Naive thymus-derived CD4-positive, alpha-beta T cell (primary cell): ENCODE measurements around the gene JAK2. TPM values are rescaled to one million over a fixed set of nuclear protein-coding genes. Genes with fewer than 3 reads are reported as not detected.
"Not testable (repeated sequence)": the region's sequence is repeated elsewhere in the genome, so short reads cannot be mapped to it uniquely, and the experiment has no call there.

Experiments
- ATAC-seq: fragments of 150-1000 bp; cut with Tn5 transposase; 2 replicates; pipeline ENCODE4 v1.10.0; 2021; ENCODE audit warnings: mild to moderate bottlenecking, moderate library complexity
- CTCF ChIA-PET: fragments of 350-600 bp; sonication (Branson Sonifier 250); formaldehyde crosslinking; loops from one replicate; lab custom pipeline; 2021; ENCODE audit warnings: antibody characterized with exemption; lab: Charles Lee
- POLR2A ChIA-PET: fragments of 350-600 bp; sonication (Branson Sonifier 250); formaldehyde crosslinking; loops from one replicate; lab custom pipeline; 2021; ENCODE audit warnings: antibody characterized with exemption, inconsistent platforms; lab: Charles Lee
- DNase-seq, 9 donors: peaks; one replicate each; pipeline versions ENCODE4 v3.0.0 to v3.0.0-alpha.2; 2020 to 2022; ENCODE audit warnings: mixed read lengths in 1 of 9
- H3K27ac ChIP-seq: one replicate; pipeline ENCODE4 v1.7.0; 2013; ENCODE audit warnings: mild to moderate bottlenecking, low read depth, low read length, moderate library complexity
- H3K27me3 ChIP-seq, 2 donors: one replicate each; pipeline ENCODE4 v1.7.0; 2013; ENCODE audit warnings: low read length in 2 of 2, mild to moderate bottlenecking in 2 of 2, moderate library complexity in 2 of 2; ENCODE audit not compliant: control insufficient read depth in 2 of 2, insufficient read depth in 2 of 2
- H3K36me3 ChIP-seq, 3 experiments: 1 replicate in 2 of 3; 2 replicates in 1 of 3; pipeline ENCODE4 v1.7.0; 2013; ENCODE audit warnings: low read length in 3 of 3, mild to moderate bottlenecking in 3 of 3, moderate library complexity in 1 of 3; ENCODE audit not compliant: insufficient read depth in 3 of 3, control insufficient read depth in 2 of 3
- H3K4me1 ChIP-seq, 2 donors: one replicate each; pipeline ENCODE4 v1.7.0; 2013; ENCODE audit warnings: low read length in 2 of 2, mild to moderate bottlenecking in 2 of 2, moderate library complexity in 1 of 2; ENCODE audit not compliant: control insufficient read depth in 2 of 2, insufficient read depth in 2 of 2
- H3K4me3 ChIP-seq: 2 replicates; pipeline ENCODE4 v1.7.0; 2013; ENCODE audit warnings: mild to moderate bottlenecking, low read length
- H3K9me3 ChIP-seq, 3 experiments: 1 replicate in 2 of 3; 2 replicates in 1 of 3; pipeline ENCODE4 v1.7.0; 2013; ENCODE audit warnings: low read length in 3 of 3; ENCODE audit not compliant: control insufficient read depth in 2 of 3
- H3K27ac Mint-ChIP-seq, 9 donors: one replicate each; pipeline ENCODE4 v1.8.0; 2020 to 2022; ENCODE audit warnings: mixed read lengths in 9 of 9, mild to moderate bottlenecking in 8 of 9, moderate library complexity in 5 of 9, inconsistent platforms in 2 of 9
- H3K27me3 Mint-ChIP-seq, 5 donors: one replicate each; pipeline ENCODE4 v1.8.0; 2021 to 2022; ENCODE audit warnings: mixed read lengths in 5 of 5, mild to moderate bottlenecking in 1 of 5
- H3K36me3 Mint-ChIP-seq, 5 donors: one replicate each; pipeline ENCODE4 v1.8.0; 2020 to 2022; ENCODE audit warnings: mixed read lengths in 5 of 5, mild to moderate bottlenecking in 3 of 5, inconsistent platforms in 1 of 5
- H3K4me1 Mint-ChIP-seq, 7 donors: one replicate each; pipeline ENCODE4 v1.8.0; 2020 to 2022; ENCODE audit warnings: mixed read lengths in 7 of 7, mild to moderate bottlenecking in 3 of 7, inconsistent platforms in 1 of 7
- H3K4me3 Mint-ChIP-seq, 10 donors: one replicate each; pipeline ENCODE4 v1.8.0; 2020 to 2022; ENCODE audit warnings: mild to moderate bottlenecking in 10 of 10, mixed read lengths in 10 of 10, moderate library complexity in 6 of 10, inconsistent platforms in 2 of 10
- H3K9me3 Mint-ChIP-seq, 11 donors: one replicate each; pipeline ENCODE4 v1.8.0; 2020 to 2022; ENCODE audit warnings: mixed read lengths in 11 of 11, mild to moderate bottlenecking in 4 of 11, inconsistent platforms in 1 of 11, moderate library complexity in 1 of 11
- intact Hi-C, 2 donors: fragments of 100-400 bp; cut with micrococcal nuclease; formaldehyde crosslinking; loops; one replicate each; pipeline ENCODE4 v1.15.1; 2023
- polyA plus RNA-seq, 2 donors: library from polyadenylated mRNA; unstranded; fragments of 300-500 nt; fragmentation: Illumina TruSeq; gene quantifications; one replicate each; pipeline ENCODE4 v1.2.3, GENCODE V29; 2021
- total RNA-seq, 6 experiments: library from RNA in 5 of 6; stranded (reverse) in 5 of 6; gene quantifications; 1 replicate in 5 of 6; 2 replicates in 1 of 6; pipeline ENCODE4 v1.2.3 and lab custom pipeline; 2021 to 2026

Gene JAK2
- total and polyA plus RNA-seq, 7 experiments from 2014 or later: 3.5 to 76.0 (median 12.5) TPM

- POLR2A ChIA-PET: no interaction called here
- Histone ChIP-seq H3K27me3 (no peaks in the 10 kb centered on the region), H3K4me1 (no peaks in the 10 kb centered on the region), H3K27ac (no peak overlapping the region), H3K9me3 (no peaks in the 10 kb centered on the region), H3K4me3 (no peak overlapping the region), H3K36me3 (no peaks in the 10 kb centered on the region)
- H3K36me3 Mint-ChIP-seq: peaks cover 4 to 53% (median 40%) of the 10 kb centered on the region in 5 donors
- H3K9me3 Mint-ChIP-seq: peaks cover 0 to 23% (median 12%) of the 10 kb centered on the region in 11 donors
- intact Hi-C loops: no loop called here
- ATAC-seq (no peak), DNase-seq (no peak)
- H3K4me3 Mint-ChIP-seq: no peak overlapping the region
- CTCF ChIA-PET: no interaction called here
- H3K27me3 Mint-ChIP-seq: no peaks in the 10 kb centered on the region
- H3K27ac Mint-ChIP-seq: peak overlapping the region in 1 of 9 donors; percentile 8
- H3K4me1 Mint-ChIP-seq: peaks cover 16 to 53% (median 29%) of the 10 kb centered on the region in 7 donors
Measured at GRCh38 chr9:5008202-5008601, 23.1 kb downstream of the JAK2 start.

GRCh38 chr9:5013374-5013773 is 28.3 kb downstream of the JAK2 start:
- no peak overlapping the region for H3K27ac ChIP-seq
- no peak overlapping the region for H3K4me3 Mint-ChIP-seq
- H3K27ac Mint-ChIP-seq: no peak overlapping the region
- H3K9me3 ChIP-seq: peaks cover 0 to 4% (median 3%) of the 10 kb centered on the region in 3 experiments
- CTCF ChIA-PET: no interaction called here
- no peaks in the 10 kb centered on the region for H3K27me3 Mint-ChIP-seq
- intact Hi-C loops: no loop called here
- no peaks in the 10 kb centered on the region for H3K4me1 ChIP-seq
- no peaks in the 10 kb centered on the region for H3K36me3 ChIP-seq
- H3K9me3 Mint-ChIP-seq: peaks cover 5 to 26% (median 12%) of the 10 kb centered on the region in 11 donors
- DNase-seq (no peak), ATAC-seq (no peak)
- POLR2A ChIA-PET: no interaction called here
- no peaks in the 10 kb centered on the region for H3K27me3 ChIP-seq
- no peak overlapping the region for H3K4me3 ChIP-seq
- peaks cover 11 to 67% (median 51%) of the 10 kb centered on the region in 5 donors for H3K36me3 Mint-ChIP-seq
- peaks cover 20 to 49% (median 30%) of the 10 kb centered on the region in 7 donors for H3K4me1 Mint-ChIP-seq

- H3K4me3 ChIP-seq: no peak overlapping the region
- no peaks in the 10 kb centered on the region for H3K27me3 ChIP-seq
- H3K9me3 Mint-ChIP-seq: peaks cover 12 to 42% (median 20%) of the 10 kb centered on the region in 11 donors
- ChIA-PET POLR2A (interaction anchor here (0.5 kb wide), 1 partner anchor 12 kb away, joined by 3 read pairs; no protein-coding TSS in a partner anchor), CTCF (no interaction called here)
- DNase-seq (no peak), ATAC-seq (no peak)
- no peak overlapping the region for H3K27ac Mint-ChIP-seq
- no peaks in the 10 kb centered on the region for H3K27me3 Mint-ChIP-seq
- no peak overlapping the region for H3K27ac ChIP-seq
- peaks cover 15 to 56% (median 27%) of the 10 kb centered on the region in 7 donors for H3K4me1 Mint-ChIP-seq
- no peaks in the 10 kb centered on the region for H3K36me3 ChIP-seq
- no peak overlapping the region for H3K4me3 Mint-ChIP-seq
- intact Hi-C loops: no loop called here
- no peaks in the 10 kb centered on the region for H3K4me1 ChIP-seq
- H3K36me3 Mint-ChIP-seq: peaks cover 18 to 74% (median 60%) of the 10 kb centered on the region in 5 donors
- H3K9me3 ChIP-seq: peaks cover 0 to 9% (median 8%) of the 10 kb centered on the region in 3 experiments
Measured at GRCh38 chr9:5015934-5016333, 30.9 kb downstream of the JAK2 start.

- ATAC-seq (no peak), DNase-seq (no peak)
- Histone ChIP-seq H3K9me3 (no peaks in the 10 kb centered on the region), H3K27me3 (no peaks in the 10 kb centered on the region), H3K36me3 (peaks cover 6 to 21% (median 10%) of the 10 kb centered on the region in 3 experiments), H3K27ac (no peak overlapping the region), H3K4me3 (no peak overlapping the region), H3K4me1 (no peaks in the 10 kb centered on the region)
- H3K9me3 Mint-ChIP-seq: peaks cover 0 to 18% (median 4%) of the 10 kb centered on the region in 11 donors
- H3K36me3 Mint-ChIP-seq: peaks cover 30 to 76% (median 70%) of the 10 kb centered on the region in 5 donors
- peak overlapping the region in 1 of 9 donors; percentile 62 for H3K27ac Mint-ChIP-seq
- ChIA-PET POLR2A (no interaction called here), CTCF (interaction anchor here (0.6 kb wide), 1 partner anchor 602 kb away, joined by 3 read pairs; no protein-coding TSS in a partner anchor)
- H3K4me1 Mint-ChIP-seq: peaks cover 5 to 57% (median 10%) of the 10 kb centered on the region in 7 donors
- no peaks in the 10 kb centered on the region for H3K27me3 Mint-ChIP-seq
- intact Hi-C loops: no loop called here
- no peak overlapping the region for H3K4me3 Mint-ChIP-seq
Measured at GRCh38 chr9:5025416-5025815, 40.3 kb downstream of the JAK2 start.

- POLR2A ChIA-PET, CTCF ChIA-PET, H3K4me3 ChIP-seq, H3K27ac Mint-ChIP-seq, H3K4me3 Mint-ChIP-seq, H3K9me3 ChIP-seq, H3K27ac ChIP-seq, ATAC-seq, intact Hi-C loops, DNase-seq, H3K36me3 ChIP-seq, H3K27me3 ChIP-seq, H3K27me3 Mint-ChIP-seq, H3K4me1 ChIP-seq: not testable (repeated sequence)
- peaks cover 14 to 71% (median 40%) of the 10 kb centered on the region in 5 donors for H3K36me3 Mint-ChIP-seq
- H3K4me1 Mint-ChIP-seq: peaks cover 0 to 22% (median 3%) of the 10 kb centered on the region in 7 donors
- H3K9me3 Mint-ChIP-seq: peaks cover 0 to 26% (median 7%) of the 10 kb centered on the region in 11 donors
Measured at GRCh38 chr9:5031941-5032340, 46.9 kb downstream of the JAK2 start.

- Mint-ChIP-seq H3K36me3 (peaks cover 0 to 53% (median 35%) of the 10 kb centered on the region in 5 donors), H3K9me3 (peaks cover 0 to 11% (median 4%) of the 10 kb centered on the region in 11 donors), H3K27me3 (no peaks in the 10 kb centered on the region), H3K4me1 (peaks cover 0 to 8% (median 0%) of the 10 kb centered on the region in 7 donors), H3K4me3 (no peak overlapping the region), H3K27ac (peak overlapping the region in 1 of 9 donors; percentile 2)
- H3K27me3 ChIP-seq: no peaks in the 10 kb centered on the region
- peaks cover 0 to 8% (median 0%) of the 10 kb centered on the region in 3 experiments for H3K9me3 ChIP-seq
- peaks cover 0 to 15% (median 0%) of the 10 kb centered on the region in 3 experiments for H3K36me3 ChIP-seq
- ATAC-seq: no peak
- intact Hi-C loops: no loop called here
- H3K4me1 ChIP-seq: no peaks in the 10 kb centered on the region
- no peak overlapping the region for H3K4me3 ChIP-seq
- H3K27ac ChIP-seq: no peak overlapping the region
- CTCF ChIA-PET: no interaction called here
- DNase-seq: no peak
- POLR2A ChIA-PET: no interaction called here
Measured at GRCh38 chr9:5040730-5041389, 55.8 kb downstream of the JAK2 start.
